ENCODE results near the gene STK4.

STK4 gene

GRCh38 chr20:45029884-45030283 lies 63.6 kb downstream of the STK4 start:
- DNase-seq (ENCODE audit: low read depth), result no peak

GRCh38 chr20:45032276-45032675 lies 66.0 kb downstream of the STK4 start:
- no peak for DNase-seq (ENCODE audit: low read depth)

DNA sequence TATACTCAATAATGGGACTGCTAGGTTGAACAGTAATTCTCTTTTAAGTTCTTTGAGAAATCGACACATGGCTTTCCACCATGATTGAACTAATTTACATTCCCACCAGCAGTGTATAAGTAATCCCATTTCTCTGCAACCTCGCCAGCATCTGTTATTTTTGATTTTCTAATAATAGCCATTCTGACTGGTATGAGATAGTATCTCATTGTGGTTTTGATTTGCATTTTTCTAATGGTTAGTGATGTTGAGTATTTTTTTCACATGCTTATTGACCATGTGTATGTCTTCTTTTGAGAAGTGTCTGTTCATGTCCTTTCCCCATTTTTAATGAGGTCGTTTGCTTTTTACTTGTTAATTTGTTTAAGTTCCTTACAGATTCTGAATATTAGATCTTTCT lies 66.5 kb downstream of the STK4 start:
- DNase-seq (ENCODE audit: low read depth), result no peak

- no peak for DNase-seq (ENCODE audit: low read depth)
Measured at GRCh38 chr20:45034436-45034835, 68.1 kb downstream of the STK4 start.

GRCh38 chr20:45036044-45036755 lies 69.9 kb downstream of the STK4 start:
- no peak for DNase-seq (ENCODE audit: low read depth)

GRCh38 chr20:45037050-45037449 lies 70.7 kb downstream of the STK4 start:
- no peak for DNase-seq (ENCODE audit: low read depth)

DNA sequence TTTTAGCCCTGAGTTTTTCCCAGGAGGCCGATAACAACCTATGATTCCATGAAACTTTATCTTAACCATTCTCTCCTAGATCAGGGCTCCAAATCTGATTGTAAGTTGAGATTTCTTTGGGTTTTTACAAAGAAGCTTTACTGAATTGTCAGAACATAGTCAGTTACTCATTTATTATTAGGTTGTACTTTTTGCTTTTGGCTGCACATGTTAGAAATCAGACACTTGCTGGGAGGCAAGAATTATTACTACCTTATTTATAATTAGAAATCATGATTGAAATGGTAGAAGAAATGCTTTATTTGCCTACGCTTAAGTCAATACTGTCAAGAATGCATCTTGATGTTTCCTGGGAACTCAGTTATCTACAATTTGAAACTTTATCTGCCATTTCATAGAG lies 71.3 kb downstream of the STK4 start:
- DNase-seq (ENCODE audit: low read depth), result no peak

GRCh38 chr20:45038745-45039474 lies 72.6 kb downstream of the STK4 start:
- DNase-seq (ENCODE audit: low read depth), result no peak

DNA sequence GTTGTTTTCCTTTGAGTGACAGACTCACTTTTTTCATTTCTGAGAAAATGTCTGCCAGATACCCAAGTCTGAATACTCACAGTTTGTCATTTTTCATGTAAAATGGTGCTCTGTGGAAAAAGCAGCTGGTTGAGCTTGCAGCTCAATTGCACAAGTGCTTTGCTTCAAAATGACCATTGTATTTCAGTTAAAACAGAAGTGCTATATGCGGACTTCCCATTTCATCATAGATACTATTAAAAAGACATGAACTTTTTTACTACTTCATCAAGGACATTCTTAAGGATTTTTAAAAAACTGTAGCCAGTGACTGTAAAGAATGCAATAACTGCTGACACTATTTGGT lies 73.1 kb downstream of the STK4 start:
- no peak for DNase-seq (ENCODE audit: low read depth)

GRCh38 chr20:45041464-45042337 lies 75.4 kb downstream of the STK4 start:
- no peak for DNase-seq (ENCODE audit: low read depth)

DNA sequence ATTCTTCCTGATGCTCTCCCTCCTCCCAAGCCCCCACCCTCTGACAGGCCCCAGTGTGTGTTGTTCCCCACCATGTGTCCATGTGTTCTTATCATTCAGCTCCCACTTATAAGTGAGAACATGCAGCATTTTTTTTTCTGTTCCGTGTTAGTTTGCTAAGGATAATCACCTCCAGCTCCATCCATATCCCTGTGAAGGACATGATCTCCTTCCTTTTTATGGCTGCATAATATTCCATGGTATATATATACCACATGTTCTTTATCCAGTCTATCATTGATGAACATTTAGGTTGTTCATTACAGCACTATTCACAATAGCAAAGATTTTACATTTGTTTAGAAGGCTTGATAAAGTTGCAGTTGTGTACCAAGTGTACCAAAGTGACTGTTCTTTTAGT lies 76.7 kb downstream of the STK4 start:
- no peak for DNase-seq (ENCODE audit: low read depth)

DNA sequence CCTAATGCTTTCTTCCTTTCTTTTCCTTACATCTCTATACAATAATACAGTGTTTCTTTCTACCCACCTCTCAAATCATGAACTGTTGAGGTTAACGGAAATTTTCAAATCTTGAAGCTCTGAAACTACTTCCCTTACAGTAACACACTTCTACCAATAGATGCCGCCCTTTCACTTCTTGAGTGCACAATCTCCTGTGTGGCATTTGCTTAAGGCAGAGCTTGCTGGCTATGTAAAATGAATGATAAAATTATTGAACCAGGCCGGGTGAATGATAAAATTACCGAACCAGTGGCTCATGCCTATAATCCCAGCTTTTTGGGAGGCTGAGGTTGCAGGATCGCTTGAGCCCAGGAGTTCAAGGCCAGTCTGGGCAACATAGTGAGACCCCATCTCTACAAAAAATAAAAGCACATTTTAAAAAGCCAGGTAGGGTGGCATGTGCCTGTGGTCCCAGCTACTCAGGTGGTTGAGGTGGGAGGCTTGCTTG lies 77.8 kb downstream of the STK4 start:
- no peak for DNase-seq (ENCODE audit: low read depth)

DNA sequence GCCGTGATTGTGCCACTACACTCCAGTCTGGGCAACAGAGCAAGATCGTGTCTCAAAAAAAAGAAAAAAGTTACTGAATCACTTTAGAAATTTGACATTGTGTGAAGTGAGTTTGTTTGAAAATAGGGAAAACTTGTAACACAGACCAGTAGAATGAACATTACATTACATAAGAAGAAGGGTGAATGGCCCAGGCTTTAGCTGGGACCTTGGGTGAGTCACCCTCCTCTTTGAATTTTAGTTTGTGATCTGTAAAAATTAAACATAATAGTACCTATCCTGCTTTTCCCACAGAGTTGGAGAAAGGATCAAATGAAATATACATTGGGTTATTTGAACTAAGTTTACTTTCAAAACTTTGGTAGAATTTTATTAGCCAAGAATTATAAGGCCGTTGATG lies 78.3 kb downstream of the STK4 start:
- DNase-seq (ENCODE audit: low read depth), result no peak

GRCh38 chr20:45047581-45048119 lies 81.3 kb downstream of the STK4 start:
- no peak for DNase-seq (ENCODE audit: low read depth)

GRCh38 chr20:45049438-45049837 lies 83.1 kb downstream of the STK4 start:
- no peak for DNase-seq (ENCODE audit: low read depth)

DNA sequence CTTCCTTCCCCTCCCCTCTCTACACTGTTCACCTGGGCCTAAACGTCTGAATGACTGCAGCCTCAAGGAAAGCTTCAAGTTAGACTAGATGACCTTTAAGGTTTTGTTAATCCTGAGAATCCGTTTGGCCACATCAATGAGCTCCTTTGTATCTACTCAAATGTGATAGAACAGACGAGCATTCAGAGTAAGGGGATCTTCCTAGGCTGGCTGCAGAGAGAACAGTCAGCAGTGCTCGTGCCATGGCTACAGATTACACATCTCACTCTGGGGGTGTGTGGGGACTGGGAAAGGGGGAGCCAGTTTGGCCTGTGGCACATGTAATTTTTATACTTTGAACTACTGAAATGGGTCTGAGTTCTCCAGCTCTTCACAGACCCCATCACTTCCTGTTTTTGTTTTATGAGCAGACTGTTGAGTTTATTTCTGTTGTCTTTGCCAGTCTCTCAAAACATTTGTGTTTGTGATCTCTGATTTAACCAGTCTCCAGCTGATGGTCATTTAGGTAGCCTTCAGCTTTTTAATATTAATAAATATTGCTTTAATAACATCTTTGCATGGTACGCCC lies 83.7 kb downstream of the STK4 start:
- DNase-seq (ENCODE audit: low read depth), result no peak

DNA sequence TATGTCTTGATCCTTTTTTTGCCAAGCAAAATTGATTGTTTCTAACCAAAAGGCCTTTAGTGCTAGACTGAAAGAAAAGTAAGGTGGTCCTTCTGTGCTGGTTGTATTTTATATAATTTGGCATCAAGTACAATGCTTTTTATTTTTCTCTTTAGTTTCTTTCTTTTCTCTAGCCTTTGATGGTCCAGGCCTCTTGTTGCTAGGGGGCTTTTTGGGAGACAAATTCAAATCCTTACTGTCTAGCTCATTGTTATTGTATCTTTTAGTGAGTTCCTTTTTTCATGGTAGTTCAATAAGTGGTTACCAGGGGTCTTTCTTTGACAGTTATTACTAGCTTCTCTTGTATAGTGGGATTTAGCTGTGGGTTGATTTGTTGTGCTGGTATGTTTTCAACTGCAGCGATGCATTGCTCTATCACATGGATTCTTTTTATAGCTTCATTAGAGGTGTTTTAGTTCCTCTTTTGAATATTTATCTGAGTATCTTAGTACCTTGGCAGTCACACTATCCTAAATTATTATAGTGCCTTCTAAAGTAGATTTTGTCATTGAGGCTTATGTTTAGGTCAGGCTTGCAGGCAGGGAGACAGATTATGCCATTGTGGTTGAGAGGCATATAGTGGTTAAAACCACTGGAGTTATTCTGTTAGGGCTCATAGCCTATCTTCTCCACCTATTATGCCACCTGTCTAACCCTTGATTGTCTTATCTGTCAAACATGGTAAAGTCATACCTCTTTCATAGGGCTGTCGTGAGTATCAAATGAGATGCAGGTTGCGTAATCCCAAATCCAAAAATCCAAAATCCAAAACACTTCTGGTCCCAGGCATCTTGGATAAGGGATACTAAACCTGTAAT lies 85.1 kb downstream of the STK4 start:
- no peak for DNase-seq (ENCODE audit: low read depth)

DNA sequence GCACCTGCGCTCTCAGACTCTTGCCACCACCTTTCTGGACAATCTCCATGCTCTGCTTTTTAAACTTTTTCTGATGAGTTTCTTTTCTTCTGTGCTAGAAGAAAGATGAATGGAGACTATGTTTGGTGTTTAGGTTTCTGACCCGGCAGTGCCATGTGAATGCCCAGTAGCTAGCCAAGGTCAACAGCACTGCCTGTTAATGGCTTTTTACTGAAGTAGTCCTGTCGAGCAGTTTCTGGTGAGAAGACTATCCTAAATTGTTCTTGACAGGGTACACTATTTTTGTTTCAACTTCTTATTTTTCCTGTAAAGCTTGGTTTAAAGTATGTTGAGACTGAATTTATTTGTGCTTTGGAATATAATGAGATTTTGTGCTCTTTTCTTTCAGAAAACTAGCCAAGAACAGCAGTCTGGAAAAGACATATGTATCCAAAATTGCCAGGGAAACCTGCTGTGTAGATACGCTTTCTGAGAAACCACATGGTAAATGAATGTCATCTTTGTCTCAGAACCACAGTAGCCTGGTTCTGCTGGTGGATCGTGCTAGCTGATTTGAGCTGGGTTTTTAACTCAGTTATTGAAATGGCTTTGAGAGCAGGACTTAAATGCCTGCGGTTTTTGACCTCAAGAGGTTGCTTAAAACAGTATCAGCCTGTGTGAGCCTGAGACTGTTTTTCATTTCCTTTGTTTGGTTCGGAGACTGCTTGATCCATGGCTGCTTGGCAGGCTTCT lies 86.6 kb downstream of the STK4 start:
- no peak for DNase-seq (ENCODE audit: low read depth)

GRCh38 chr20:45053430-45054351 lies 87.4 kb downstream of the STK4 start:
- no peak for DNase-seq (ENCODE audit: low read depth)
